Measurements from ENCODE around the gene DHRS7B.

Gene DHRS7B

GRCh38 chr17:21184570-21184969 is 57.8 kb downstream of the DHRS7B start:
- Histone ChIP-seq H3K4ac (ENCODE audit: low read depth in 1 of 2, low read length in 2 of 2) (no peak overlapping the region), H3K9me3 (ENCODE audit: control insufficient read depth, low read length) (no peaks in the 10 kb centered on the region), H4K8ac (ENCODE audit: low read length) (peak overlapping the region; percentile 36), H3K27me3 (ENCODE audit: control insufficient read depth in 1 of 2, insufficient read depth in 1 of 2, low read length in 2 of 2) (no peaks in the 10 kb centered on the region), H3K9ac (ENCODE audit: low read length) (no peak overlapping the region), H3K27ac (ENCODE audit: low read length, poor library complexity, severe bottlenecking) (no peak overlapping the region), H3K14ac (ENCODE audit: low read length in 2 of 2) (no peak overlapping the region), H3K4me3 (ENCODE audit: insufficient read depth in 1 of 2, low read depth in 1 of 2, low read length in 2 of 2) (no peak overlapping the region), H2AFZ (ENCODE audit: low read depth, low read length) (no peak overlapping the region), H3K4me2 (ENCODE audit: low read length, poor library complexity, severe bottlenecking) (no peak overlapping the region), H3K23ac (ENCODE audit: low read length in 2 of 2) (no peak overlapping the region), H2AK5ac (ENCODE audit: low read length, severe bottlenecking) (no peak overlapping the region), H3K18ac (ENCODE audit: low read depth in 1 of 2, low read length in 2 of 2) (no peak overlapping the region), H3K4me1 (ENCODE audit: control insufficient read depth, insufficient read depth, low read depth, low read length) (no peaks in the 10 kb centered on the region), H3K79me1 (replicated peaks; ENCODE audit: low read length, poor library complexity, severe bottlenecking) (no peaks in the 10 kb centered on the region), H4K91ac (ENCODE audit: low read length) (no peak overlapping the region), H2BK12ac (ENCODE audit: low read length in 2 of 2) (no peak overlapping the region), H2BK120ac (ENCODE audit: low read depth, low read length) (no peak overlapping the region), H2BK5ac (ENCODE audit: low read depth, low read length, poor library complexity, severe bottlenecking) (no peak overlapping the region), H2BK15ac (ENCODE audit: low read depth, poor library complexity, severe bottlenecking) (no peak overlapping the region), H3K36me3 (ENCODE audit: control insufficient read depth in 1 of 2, insufficient read depth in 2 of 2, low read depth in 1 of 2, low read length in 2 of 2) (peaks cover 24 to 55% of the 10 kb centered on the region in 2 experiments)
- no peak for DNase-seq
- WGBS, result 93% methylated on average over 3 of the region's 3 CpGs

GRCh38 chr17:21185061-21185460 is 58.3 kb downstream of the DHRS7B start:
- Histone ChIP-seq H4K91ac (ENCODE audit: low read length) (no peak overlapping the region), H2BK12ac (ENCODE audit: low read length in 2 of 2) (no peak overlapping the region), H3K18ac (ENCODE audit: low read depth in 1 of 2, low read length in 2 of 2) (no peak overlapping the region), H3K4ac (ENCODE audit: low read depth in 1 of 2, low read length in 2 of 2) (no peak overlapping the region), H3K36me3 (ENCODE audit: control insufficient read depth in 1 of 2, insufficient read depth in 2 of 2, low read depth in 1 of 2, low read length in 2 of 2) (peaks cover 24 to 58% of the 10 kb centered on the region in 2 experiments), H2AFZ (ENCODE audit: low read depth, low read length) (no peak overlapping the region), H3K27me3 (ENCODE audit: control insufficient read depth in 1 of 2, insufficient read depth in 1 of 2, low read length in 2 of 2) (no peaks in the 10 kb centered on the region), H3K9ac (ENCODE audit: low read length) (no peak overlapping the region), H2BK5ac (ENCODE audit: low read depth, low read length, poor library complexity, severe bottlenecking) (no peak overlapping the region), H3K79me1 (replicated peaks; ENCODE audit: low read length, poor library complexity, severe bottlenecking) (no peaks in the 10 kb centered on the region), H3K14ac (ENCODE audit: low read length in 2 of 2) (no peak overlapping the region), H3K4me3 (ENCODE audit: insufficient read depth in 1 of 2, low read depth in 1 of 2, low read length in 2 of 2) (no peak overlapping the region), H3K23ac (ENCODE audit: low read length in 2 of 2) (no peak overlapping the region), H2BK15ac (ENCODE audit: low read depth, poor library complexity, severe bottlenecking) (no peak overlapping the region), H4K8ac (ENCODE audit: low read length) (no peak overlapping the region), H3K9me3 (ENCODE audit: control insufficient read depth, low read length) (no peaks in the 10 kb centered on the region), H3K4me1 (ENCODE audit: control insufficient read depth, insufficient read depth, low read depth, low read length) (no peaks in the 10 kb centered on the region), H3K4me2 (ENCODE audit: low read length, poor library complexity, severe bottlenecking) (no peak overlapping the region), H2AK5ac (ENCODE audit: low read length, severe bottlenecking) (no peak overlapping the region), H3K27ac (ENCODE audit: low read length, poor library complexity, severe bottlenecking) (no peak overlapping the region), H2BK120ac (ENCODE audit: low read depth, low read length) (no peak overlapping the region)
- DNase-seq, result no peak
- 100% methylated on average over 1 of the region's 1 CpG for WGBS

GRCh38 chr17:21186399-21187187 is 59.8 kb downstream of the DHRS7B start:
- Histone ChIP-seq H2BK12ac (ENCODE audit: low read length in 2 of 2) (no peak overlapping the region), H3K9ac (ENCODE audit: low read length) (no peak overlapping the region), H3K27me3 (ENCODE audit: control insufficient read depth in 1 of 2, insufficient read depth in 1 of 2, low read length in 2 of 2) (no peaks in the 10 kb centered on the region), H2BK5ac (ENCODE audit: low read depth, low read length, poor library complexity, severe bottlenecking) (no peak overlapping the region), H3K14ac (ENCODE audit: low read length in 2 of 2) (no peak overlapping the region), H3K4me2 (ENCODE audit: low read length, poor library complexity, severe bottlenecking) (no peak overlapping the region), H3K4ac (ENCODE audit: low read depth in 1 of 2, low read length in 2 of 2) (no peak overlapping the region), H4K8ac (ENCODE audit: low read length) (no peak overlapping the region), H3K18ac (ENCODE audit: low read depth in 1 of 2, low read length in 2 of 2) (no peak overlapping the region), H3K36me3 (ENCODE audit: control insufficient read depth in 1 of 2, insufficient read depth in 2 of 2, low read depth in 1 of 2, low read length in 2 of 2) (peaks cover 30 to 65% of the 10 kb centered on the region in 2 experiments), H3K27ac (ENCODE audit: low read length, poor library complexity, severe bottlenecking) (no peak overlapping the region), H2BK120ac (ENCODE audit: low read depth, low read length) (no peak overlapping the region), H2BK15ac (ENCODE audit: low read depth, poor library complexity, severe bottlenecking) (no peak overlapping the region), H3K9me3 (ENCODE audit: control insufficient read depth, low read length) (no peaks in the 10 kb centered on the region), H3K4me1 (ENCODE audit: control insufficient read depth, insufficient read depth, low read depth, low read length) (no peaks in the 10 kb centered on the region), H2AFZ (ENCODE audit: low read depth, low read length) (no peak overlapping the region), H3K23ac (ENCODE audit: low read length in 2 of 2) (no peak overlapping the region), H2AK5ac (ENCODE audit: low read length, severe bottlenecking) (no peak overlapping the region), H4K91ac (ENCODE audit: low read length) (no peak overlapping the region), H3K4me3 (ENCODE audit: insufficient read depth in 1 of 2, low read depth in 1 of 2, low read length in 2 of 2) (no peak overlapping the region), H3K79me1 (replicated peaks; ENCODE audit: low read length, poor library complexity, severe bottlenecking) (no peaks in the 10 kb centered on the region)
- DNase-seq, result no peak
- WGBS, result 97% methylated on average over 4 of the region's 6 CpGs

DNA sequence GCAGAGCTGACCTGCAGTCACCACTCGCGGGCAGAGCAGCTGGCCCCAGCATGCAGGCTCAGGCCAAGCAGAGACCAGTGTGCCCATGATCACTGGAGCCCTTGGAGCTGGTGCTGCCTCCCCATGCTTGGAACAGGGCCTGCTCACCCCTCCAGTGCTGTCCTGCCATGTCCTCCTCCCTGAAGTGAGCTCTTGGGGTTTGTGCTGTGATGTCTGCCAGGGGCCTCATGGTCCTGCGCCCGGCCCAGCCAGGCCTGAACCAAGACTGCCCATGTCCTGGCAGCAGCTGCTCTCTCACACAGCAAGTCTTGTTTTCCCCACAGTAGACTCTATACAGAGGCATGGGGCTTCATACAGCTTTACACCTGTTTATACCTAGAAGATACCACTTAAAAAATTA is 62.6 kb downstream of the DHRS7B start:
- H3K4me1 ChIP-seq (ENCODE audit: control insufficient read depth, insufficient read depth, low read depth, low read length), result no peaks in the 10 kb centered on the region
- no peak overlapping the region for H3K9ac ChIP-seq (ENCODE audit: low read length)
- H2BK5ac ChIP-seq (ENCODE audit: low read depth, low read length, poor library complexity, severe bottlenecking), result no peak overlapping the region
- no peak overlapping the region for H2BK120ac ChIP-seq (ENCODE audit: low read depth, low read length)
- no peak overlapping the region for H3K14ac ChIP-seq (ENCODE audit: low read length in 2 of 2)
- peaks cover 5% of the 10 kb centered on the region for H3K79me1 ChIP-seq (replicated peaks; ENCODE audit: low read length, poor library complexity, severe bottlenecking)
- H3K4me2 ChIP-seq (ENCODE audit: low read length, poor library complexity, severe bottlenecking), result no peak overlapping the region
- no peak overlapping the region for H2AFZ ChIP-seq (ENCODE audit: low read depth, low read length)
- H3K36me3 ChIP-seq (ENCODE audit: control insufficient read depth in 1 of 2, insufficient read depth in 2 of 2, low read depth in 1 of 2, low read length in 2 of 2), result peaks cover 31 to 61% of the 10 kb centered on the region in 2 experiments
- no peak overlapping the region for H3K27ac ChIP-seq (ENCODE audit: low read length, poor library complexity, severe bottlenecking)
- no peaks in the 10 kb centered on the region for H3K9me3 ChIP-seq (ENCODE audit: control insufficient read depth, low read length)
- H2BK12ac ChIP-seq (ENCODE audit: low read length in 2 of 2), result no peak overlapping the region
- H4K91ac ChIP-seq (ENCODE audit: low read length), result peak overlapping the region; percentile 25
- no peak for DNase-seq
- H2AK5ac ChIP-seq (ENCODE audit: low read length, severe bottlenecking), result no peak overlapping the region
- 95% methylated on average over 4 of the region's 4 CpGs for WGBS
- no peaks in the 10 kb centered on the region for H3K27me3 ChIP-seq (ENCODE audit: control insufficient read depth in 1 of 2, insufficient read depth in 1 of 2, low read length in 2 of 2)
- no peak overlapping the region for H3K4ac ChIP-seq (ENCODE audit: low read depth in 1 of 2, low read length in 2 of 2)
- H3K4me3 ChIP-seq (ENCODE audit: insufficient read depth in 1 of 2, low read depth in 1 of 2, low read length in 2 of 2), result no peak overlapping the region
- H4K8ac ChIP-seq (ENCODE audit: low read length), result no peak overlapping the region
- H3K23ac ChIP-seq (ENCODE audit: low read length in 2 of 2), result no peak overlapping the region
- H3K18ac ChIP-seq (ENCODE audit: low read depth in 1 of 2, low read length in 2 of 2), result no peak overlapping the region
- H2BK15ac ChIP-seq (ENCODE audit: low read depth, poor library complexity, severe bottlenecking), result no peak overlapping the region

Data from mesenchymal stem cell (in vitro differentiated cells and primary cell).